ENCODE data around the gene PRPF8.
"Not testable (repeated sequence)": the region's sequence is repeated elsewhere in the genome, so short reads cannot be mapped to it uniquely, and the experiment has no call there.

The PRPF8 gene

DNA sequence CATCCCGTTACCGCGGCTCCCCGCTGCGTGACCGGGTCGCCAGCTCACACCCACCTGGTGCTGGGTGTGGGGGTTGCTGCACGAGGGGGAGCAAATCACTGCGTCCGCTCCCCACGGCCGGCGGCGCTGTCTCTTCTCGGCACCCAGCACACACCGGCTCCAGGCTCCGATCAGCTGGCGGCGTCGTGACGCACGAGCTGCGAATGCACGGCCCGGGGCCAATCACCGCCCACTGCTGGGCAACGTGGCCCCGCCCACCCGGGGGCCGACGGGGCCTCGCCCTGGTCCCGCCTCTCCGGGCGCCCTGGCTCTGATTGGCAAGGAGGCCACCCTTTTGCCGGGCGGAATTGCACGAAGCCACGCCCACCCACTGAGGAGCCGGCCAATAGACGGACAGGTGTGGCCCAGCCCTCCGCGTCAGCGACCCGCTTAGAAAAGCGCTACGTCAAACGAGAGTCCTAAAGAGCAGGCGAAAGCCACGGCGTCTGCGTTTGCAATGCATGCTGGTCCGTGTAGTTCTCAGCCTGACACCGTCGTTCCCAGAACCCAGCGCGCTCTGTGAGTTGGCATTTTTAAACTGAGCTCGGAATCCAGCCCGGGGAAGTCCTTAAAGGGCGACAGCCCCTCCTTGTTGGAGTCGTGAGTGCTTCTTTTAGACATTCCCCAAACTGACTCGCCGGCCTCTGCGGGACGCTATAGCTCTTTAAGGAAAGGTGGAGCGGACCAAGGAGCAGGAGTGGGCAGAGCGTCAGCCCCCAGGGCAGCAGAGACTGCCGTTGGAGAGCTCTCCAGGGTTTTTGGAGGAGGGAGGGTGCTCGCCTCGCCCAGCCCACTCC is 31.6 kb upstream of the PRPF8 start:
- DNase-seq: peak; percentile 99

DNA sequence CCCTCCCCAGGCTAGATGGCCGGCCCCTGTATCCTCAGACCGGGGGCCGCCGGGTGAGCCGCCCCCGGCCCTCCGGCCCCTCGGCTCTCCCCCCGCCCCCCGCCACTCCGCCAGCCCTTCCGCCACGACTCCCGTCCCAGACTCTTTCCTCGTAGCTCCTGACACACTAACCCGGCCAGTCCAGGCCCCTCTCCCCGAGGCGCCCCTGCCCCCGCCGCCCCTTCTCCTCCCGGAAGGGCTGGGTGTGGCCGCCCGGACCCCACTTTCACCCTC is 31.1 kb upstream of the PRPF8 start:
- DNase-seq: no peak

DNA sequence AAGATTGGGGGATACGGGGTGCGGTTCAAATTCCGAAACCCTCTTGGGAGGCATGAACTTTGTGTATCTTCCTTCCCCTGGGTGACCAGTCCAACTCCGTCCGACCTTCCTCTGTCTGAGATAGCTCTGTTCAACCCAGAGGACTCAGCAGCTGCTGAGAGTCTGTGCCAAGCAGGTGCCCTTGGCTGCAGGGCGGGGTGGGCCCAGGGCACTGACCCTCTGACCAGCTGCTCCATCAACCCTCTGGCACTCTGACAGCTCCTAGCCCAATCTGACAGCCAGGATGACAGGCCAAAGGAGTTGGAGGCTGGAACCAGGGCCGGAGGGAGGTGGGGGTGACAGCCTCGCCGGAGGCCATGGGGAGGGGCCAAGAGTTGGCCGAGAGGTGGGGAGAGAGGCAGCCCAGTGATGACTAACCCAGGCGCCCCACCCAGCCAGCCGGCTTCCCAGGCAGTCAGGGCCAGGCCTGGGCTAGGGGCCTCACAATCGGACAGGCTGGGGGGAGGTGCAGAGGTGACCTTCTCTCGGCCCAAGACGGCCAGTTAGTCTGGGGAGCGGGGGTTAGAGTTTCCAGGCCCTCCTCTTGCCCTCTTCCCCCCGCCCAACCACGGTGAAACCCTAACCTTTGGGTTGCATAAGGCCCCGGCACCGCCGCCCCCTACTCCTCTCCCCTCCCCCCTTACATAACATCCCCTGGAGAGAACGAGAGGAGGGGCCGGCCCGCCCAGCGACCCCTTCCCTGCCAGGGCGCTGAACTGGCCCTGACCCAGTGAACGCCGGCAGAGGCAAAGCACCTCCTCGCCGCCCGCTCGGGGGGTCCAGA is 30.5 kb upstream of the PRPF8 start:
- DNase-seq: peak; percentile 67 to 84

DNA sequence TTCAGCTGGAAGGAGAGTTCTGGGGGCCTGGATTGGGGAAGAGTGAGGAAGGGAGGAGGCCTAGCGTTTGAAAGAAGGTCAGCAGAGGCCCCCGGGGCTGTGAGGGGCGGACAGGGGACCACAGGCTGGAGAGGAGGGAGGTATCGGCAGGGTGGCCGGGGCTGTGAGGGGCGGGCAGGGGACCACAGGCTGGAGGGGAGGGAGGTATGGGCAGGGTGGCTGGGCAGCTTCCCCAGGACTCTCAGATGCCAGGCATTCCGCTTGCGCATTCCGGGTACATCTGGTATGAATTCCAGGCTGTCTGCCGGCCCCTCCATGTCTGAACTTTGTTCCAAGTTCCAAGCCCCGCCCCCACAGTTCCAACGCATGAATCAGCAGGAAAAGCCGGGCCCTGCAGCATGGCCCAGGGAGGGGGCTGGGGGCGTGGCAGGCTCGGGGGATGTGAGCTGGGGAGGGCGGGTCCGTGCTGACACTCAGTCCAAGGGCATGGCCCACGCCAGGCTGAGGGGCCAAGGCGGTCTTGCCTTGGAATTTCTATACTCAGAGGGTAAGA is 29.8 kb upstream of the PRPF8 start:
- peak; percentile 90 to 94 for DNase-seq

DNA sequence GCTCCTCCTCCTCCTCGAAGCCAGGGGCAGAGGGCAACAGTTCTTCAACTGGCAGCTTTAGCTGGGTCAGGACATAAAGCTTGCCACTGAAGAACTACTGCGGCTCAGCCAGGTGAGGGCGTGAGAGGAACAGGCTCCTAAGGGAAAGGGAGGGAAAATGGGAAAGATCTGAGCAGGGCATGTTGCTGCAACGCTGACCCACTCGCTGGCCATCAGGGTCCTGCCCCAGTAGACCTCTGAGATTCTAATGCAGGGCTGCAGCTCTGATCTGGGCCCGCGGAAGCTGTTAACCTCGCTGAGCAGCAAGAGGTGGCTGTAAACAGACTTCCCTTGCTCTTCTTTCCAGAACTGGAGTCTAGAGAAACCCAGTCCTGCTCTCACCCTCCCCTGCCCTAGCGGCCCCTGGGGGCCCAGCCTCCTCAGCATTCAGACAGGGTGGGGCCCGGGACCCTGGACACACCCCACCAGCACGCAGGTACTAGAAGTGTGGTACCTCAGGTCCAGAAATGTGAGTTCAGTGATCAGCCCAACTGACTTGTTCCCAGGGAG is 29.3 kb upstream of the PRPF8 start:
- peak in 1 of 2 experiments; percentile 68 for DNase-seq

DNA sequence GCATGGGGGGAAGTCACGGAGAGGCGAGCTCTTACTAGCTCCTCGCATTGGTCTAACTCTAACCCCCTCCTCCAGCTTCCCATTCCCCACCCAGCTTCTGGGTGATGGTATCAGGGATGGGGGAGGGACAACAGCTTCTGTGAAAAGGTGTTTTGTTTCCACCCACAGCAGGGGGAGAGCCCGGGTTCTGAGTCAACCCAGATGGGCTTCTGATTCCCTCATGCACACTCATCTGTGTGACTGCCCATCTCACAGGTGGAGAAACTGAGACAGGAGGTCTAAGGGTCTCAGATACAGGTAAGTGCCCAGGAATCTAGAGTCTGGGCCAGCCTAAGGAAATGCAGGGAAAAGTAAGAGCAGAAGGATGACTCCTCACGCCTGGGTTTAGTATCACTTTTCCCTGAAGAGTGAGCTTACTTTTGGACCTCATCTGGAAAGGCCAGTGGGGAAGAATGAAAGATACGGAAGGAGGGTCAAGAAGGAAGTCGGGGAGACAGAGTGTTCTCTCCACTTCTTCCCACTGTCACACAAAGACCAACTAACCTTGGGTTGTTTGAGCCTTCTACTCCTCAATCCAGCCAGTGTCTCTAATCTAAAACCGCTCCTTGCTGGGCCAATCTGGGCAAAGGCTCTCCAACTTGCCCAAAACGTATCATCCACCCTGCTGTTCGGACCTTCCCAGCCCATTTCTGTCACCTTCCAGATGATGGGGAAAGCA is 28.7 kb upstream of the PRPF8 start:
- no peak for DNase-seq

DNA sequence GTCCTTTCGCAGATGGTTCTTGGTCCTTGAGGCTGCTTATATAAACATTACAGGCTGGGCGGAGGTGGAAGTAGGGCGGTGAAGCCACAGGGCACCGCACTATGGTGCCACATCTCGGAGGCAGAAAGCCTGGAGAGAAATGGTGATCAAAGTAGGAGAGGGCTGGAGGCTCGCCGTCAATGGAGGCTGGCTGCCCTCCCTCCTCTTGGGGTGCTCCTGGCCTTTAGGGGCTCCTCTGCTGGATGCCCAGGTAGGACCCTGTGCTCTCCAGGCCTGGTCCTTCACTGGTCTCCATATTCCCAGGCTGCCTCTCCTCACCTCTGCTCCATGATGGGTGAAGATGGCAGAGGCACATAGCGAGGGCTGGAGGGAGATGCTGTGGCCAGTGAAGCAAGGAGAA is 27.6 kb upstream of the PRPF8 start:
- no peak for DNase-seq

DNA sequence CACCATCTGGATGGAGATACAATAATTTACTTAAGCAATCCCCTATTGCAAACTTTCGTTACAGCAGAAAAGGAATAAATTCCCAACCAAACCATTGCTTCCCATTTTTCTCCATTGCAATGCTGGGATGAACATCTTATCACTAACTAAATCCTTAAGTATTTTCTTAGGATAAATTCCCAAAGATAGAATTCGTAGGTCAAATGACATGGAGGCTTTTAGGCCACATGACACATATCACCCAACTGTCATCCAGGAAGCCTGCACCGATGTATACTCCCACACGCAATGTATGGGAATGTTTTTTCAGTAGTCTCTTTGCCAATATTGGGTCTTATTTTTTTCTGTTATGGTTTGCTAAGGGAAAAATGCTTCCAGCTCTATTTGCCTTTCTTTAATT is 27.1 kb upstream of the PRPF8 start:
- DNase-seq: no peak

DNA sequence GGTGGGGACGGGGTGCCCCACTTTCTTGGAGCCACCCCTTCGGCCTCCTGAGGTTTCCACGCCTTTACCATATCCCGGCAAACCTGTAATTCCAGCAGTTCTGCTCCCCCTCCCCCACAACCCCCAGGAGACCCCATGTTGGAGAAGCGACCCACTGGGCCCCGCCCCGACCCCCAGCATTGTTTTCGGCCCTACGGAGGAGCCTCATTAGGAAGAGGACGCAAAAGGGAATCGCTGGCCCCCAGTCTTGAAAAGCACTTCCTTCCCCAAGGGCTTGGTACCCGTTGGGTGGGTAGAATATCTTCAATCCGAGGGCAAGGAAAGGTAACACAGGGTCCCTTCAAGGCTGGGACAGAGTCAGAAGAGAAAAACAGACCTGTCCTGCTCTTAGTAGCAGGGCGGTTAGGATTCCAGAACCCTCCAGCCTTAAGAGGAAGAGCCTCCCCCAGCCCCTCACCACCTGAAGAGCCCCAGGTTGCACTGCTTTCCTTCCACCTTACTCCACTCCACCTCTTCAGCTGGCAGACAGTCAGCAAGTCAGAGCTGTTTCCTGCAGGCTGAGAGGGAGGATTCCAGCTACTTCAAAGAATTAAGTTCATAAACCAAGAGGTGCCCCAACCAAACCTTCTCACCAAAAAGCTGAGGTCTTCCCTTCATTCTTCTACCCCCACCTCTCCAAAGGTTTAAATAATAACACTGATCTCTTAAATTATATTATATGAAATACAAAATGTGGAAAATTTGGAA is 26.3 kb upstream of the PRPF8 start:
- no peak for DNase-seq

DNA sequence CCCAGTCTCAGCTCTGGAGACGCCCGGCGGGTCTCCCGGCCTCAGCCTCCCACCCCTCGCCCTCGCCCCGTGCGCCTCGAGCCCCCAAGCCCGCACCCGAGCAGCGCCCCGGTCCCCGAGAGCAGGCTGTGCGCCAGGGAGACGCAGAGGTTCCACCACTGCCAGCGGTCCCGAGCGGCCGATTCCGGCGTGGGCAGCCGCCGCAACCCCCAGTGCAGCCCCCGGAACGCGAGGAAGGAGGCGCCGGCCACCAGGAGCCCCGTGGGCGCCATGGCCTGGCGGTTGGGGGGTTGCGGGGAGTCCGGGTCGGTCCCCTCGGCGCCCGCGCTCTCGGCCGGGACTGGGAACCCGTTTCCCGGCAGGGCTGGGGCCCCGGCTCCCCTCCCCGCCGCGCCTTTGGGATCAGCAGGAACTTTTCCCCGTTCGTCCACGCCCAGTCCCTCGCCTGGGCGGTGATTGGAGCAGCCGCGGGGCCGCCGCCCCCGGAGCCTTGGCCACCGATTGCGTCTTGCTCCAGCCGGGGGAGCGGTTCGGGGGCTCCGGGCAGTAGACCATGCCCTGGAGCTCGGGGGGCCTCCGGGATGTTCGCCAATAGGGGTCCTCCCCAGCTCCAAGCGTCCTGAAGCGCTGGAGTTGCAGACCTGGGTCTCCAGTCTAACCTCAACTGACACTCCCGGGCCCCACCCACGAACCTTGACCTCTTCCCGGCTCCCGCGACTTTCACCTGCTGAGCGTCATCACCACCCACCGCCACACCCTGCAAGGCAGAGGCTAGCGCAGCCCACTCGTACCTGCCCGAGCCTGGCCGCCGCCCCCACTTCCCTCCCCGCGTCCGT is 25.5 kb upstream of the PRPF8 start, which contains the start of gene TLCD2:
Gene TLCD2, minus strand, starts transcription at position 407 of the 836 bp plus-strand sequence. Its CDS starts 135 bp downstream, at position 272.
- DNase-seq: peak in 1 of 2 experiments; percentile 42

DNA sequence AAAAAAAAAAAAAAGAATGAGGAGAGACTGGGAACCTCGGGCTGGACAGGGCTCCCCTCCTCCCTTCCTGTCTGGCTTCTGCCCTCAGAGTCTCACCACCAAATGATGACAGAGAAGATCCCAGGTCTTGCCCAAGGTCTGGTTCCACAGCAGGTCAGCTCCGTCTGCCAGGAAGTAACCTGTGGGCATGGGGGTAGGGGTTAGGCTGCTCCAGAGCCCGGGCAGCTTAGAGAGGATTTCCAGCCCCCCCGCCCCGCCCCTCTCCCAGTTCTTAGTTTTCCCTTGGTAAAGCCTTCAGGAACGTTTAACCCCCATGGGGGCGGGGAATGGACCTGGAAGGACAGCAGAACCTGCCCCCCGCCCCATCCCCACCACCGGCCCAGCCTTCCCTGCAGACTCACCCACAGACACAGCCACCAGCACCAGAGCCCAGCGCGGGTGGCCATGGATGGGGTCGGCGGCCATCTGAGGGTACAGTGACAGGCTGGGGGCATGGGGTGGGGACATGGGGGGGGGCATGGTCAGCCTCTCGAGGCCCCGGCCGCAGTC is 24.8 kb upstream of the PRPF8 start:
- no peak for DNase-seq

DNA sequence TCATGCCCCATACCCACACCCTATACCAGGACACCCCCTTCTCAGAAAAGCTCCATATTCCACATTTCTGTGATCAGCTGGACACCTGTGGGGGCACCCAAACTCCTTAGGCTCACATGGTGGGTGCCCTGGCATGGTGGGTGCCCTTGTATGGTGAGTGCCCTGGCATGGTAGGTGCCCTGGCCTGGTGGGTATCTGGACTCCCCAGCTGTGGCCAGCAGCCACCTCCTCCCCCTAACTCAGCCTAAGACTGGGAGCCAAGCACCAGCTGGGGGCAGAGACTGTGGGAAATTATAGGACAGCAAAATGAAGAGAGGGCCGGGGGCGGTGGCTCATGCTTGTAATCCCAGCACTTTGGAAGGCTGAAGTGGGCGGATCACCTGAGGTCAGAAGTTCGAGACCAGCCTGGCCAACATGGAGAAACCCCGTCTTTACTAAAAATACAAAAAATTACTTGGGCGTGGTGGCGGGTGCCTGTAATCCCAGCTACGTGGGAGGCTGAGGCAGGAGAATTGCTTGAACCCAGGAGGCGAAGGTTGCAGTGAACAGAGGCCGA is 24.2 kb upstream of the PRPF8 start:
- not testable (repeated sequence) for DNase-seq

DNA sequence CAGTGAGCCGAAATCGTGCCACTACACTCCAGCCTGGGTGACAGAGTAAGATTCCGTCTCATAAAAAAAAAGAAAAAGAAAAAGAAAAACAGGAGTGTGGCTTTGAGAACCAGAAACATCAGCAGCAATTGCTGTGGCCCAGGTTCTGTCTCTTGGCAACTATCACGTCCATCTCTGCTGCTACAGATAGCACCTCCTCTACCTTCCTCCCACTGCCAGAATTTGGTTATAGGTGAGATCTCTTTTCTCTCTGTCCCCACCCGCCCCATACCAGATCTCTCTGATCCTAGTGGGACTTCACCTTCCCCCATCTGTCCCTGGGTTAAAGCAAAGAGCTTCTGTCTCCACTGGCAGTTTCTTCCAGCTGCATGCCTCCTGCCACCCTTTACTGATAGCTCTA is 22.4 kb upstream of the PRPF8 start:
- no peak for DNase-seq

DNA sequence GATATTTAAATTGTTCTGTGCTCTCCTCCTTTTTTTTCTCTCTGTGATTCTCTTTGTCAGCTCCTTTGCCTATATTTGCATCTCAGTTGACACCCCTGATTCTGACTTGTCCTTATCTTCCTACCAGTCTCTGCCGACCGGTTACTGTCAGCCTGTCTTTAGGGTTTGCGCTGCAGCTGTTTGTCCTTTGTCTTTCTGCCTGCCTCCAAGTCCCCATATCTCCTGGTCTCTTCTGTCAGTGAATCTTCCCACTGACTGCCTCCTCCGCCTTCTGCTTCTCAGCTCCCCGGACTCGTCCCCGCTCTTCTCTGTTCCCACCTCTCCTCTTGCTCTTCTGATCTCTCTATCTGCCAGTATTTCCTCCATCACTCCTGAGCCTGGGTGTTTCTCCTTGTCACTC is 20.3 kb upstream of the PRPF8 start:
- DNase-seq: no peak

DNA sequence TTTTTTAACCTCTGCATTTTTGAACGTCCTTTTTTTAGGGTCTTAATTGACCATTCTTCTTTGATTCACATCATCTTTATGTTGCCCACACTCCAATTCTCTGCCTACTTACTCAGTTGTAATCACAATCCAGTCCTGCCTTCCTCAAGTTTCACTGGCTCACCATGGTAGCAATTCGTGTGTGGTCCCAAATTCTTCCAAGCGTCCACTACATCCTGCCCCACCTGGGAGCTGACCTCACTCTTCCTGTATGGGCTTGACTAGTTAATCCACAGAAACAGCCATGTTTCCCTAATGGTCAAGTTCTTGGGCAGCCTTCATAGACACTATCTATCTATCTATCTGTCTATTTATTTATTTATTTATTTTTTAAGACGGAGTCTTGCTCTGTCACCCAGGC is 18.4 kb upstream of the PRPF8 start:
- DNase-seq: no peak

DNA sequence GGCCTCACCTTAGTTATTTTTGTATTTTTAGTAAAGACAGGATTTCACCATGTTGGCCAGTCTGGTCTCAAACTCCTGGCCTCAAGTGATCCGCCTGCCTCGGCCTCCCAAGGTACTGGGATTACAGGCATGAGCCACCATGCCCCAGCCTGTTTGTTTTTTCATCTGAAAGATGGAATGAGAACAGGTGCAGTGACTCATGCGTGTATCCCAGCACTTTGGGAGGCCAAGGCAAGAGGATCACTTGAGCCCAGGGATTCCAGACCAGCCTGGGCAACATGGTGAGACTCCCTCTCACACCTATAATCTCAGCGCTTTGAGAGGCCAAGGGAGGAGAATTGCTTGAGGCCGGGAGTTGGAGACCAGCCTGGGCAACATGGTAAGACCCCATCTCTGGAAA is 15.2 kb upstream of the PRPF8 start:
- not testable (repeated sequence) for DNase-seq

DNA sequence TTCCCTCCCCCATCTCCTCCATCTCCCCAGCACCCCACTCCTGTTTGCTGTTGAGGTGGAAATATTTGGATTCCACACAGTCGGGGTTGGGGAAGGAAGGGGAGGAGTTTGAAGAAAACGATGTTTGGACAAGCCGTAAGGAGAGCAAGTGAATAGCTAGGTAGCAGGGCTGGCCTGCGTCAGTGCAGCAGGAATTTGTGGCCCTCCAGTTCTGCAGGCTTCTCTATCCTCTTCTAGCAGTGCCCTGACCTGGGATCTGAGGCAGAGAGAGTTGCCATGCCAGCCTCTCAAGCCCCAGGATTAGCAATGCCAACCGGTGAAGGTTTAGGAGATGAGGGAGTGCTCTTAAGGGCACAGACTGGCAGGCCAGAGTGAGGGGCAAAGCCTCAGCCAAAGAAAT is 13.0 kb upstream of the PRPF8 start:
- DNase-seq: no peak

DNA sequence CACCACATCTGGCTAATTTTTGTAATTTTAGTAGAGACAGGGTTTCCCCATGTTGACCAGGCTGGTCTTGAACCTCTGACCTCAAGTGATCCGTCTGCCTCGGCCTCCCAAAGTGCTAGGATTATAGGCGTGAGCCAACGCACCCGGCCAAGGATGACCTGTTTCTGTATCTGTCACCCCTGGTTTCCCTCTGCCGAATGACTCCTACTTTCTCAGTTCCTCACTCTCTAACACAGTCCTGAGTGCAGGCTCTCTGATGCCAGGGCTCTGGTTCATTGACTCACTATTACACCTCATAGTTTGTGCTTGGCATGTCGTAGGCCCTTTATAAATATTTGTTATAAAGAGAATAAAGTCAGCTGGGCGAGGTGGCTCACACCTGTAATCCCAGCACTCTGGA is 10.7 kb upstream of the PRPF8 start:
- DNase-seq: no peak

DNA sequence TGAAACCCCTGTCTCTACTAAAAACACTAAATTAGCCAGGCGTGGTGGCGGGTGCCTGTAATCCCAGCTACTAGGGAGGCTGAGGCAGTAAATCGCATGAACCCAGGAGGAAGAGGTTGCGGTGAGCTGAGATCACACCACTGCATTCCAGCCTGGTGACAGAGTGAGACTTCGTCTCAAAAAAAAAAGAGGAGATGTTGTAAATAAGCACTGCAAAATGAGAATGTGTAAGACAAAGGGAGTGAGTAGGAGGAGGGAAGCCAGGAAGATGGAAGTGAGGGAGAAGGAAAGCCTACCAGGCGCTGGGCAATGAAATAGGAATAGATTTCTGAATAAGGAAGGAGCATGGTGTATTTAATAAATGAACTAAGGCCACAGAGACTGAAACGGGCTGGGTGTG is 8.7 kb upstream of the PRPF8 start:
- DNase-seq: no peak

DNA sequence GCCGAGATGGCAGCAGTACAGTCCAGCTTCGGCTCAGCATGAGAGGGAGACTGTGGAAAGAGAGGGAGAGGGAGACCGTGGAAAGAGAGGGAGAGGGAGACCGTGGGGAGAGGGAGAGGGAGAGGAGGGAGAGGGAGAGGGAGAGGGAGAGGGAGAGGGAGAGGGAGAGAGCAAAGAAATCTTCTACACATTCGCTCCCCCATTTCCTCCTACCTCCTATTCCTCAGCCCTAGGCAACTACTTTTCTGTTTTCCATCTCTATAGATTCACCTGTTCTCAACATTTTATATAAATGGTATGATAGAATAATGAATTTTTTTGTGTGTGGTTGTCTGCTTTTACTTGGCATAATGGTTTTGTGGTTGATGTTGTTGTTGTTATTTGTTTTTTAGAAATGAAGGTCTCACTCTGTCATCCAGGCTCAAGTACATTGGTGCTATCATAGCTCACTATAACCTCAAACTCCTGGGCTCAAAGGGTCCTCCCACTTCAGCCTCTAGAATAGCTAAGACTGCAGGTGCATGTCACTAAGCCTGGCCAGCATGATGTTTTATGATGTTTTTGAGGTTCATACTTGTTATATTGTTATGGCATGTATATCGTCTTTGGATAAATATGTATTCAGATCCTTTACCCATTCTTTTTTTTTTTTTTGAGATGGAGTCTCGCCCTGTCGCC is 6.0 kb upstream of the PRPF8 start:
- no peak for DNase-seq
